K562 (cell line): ENCODE results near the gene CHI3L1. TPM values are rescaled to one million over a fixed set of nuclear protein-coding genes. Genes with fewer than 3 reads are reported as not detected.
A peak's percentile ranks its signal among the peaks of the same experiment; 100 is the strongest.

Experiments
- CHCHD3 ChIP-seq: fragments of 250-450 bp; sonication (Bioruptor Pico); IDR thresholded peaks from 2 replicates; pipeline ENCODE4 v2.1.2; 2022; ENCODE audit warnings: mild to moderate bottlenecking
- NELFE ChIP-seq: IDR thresholded peaks from 2 replicates; pipeline ENCODE4 v1.6.1; 2011; ENCODE audit warnings: mild to moderate bottlenecking; ENCODE audit not compliant: insufficient read depth, insufficient read length
- SIN3A ChIP-seq, 2 experiments: fragments of 150-350 bp in 1 of 2; IDR thresholded peaks; 2 replicates each; pipeline ENCODE4 v1.6.1; 2011 to 2016; ENCODE audit warnings: borderline replicate concordance in 2 of 2, low read depth in 2 of 2, low read length in 2 of 2, mild to moderate bottlenecking in 2 of 2, moderate library complexity in 2 of 2; ENCODE audit not compliant: control insufficient read depth in 1 of 2
- XRCC3 ChIP-seq: fragments of 450-650 bp; IDR thresholded peaks from 2 replicates; pipeline ENCODE4 v1.6.1; 2017; ENCODE audit warnings: mild to moderate bottlenecking, moderate library complexity
- XRCC4 ChIP-seq: IDR thresholded peaks from one replicate; pipeline ENCODE4 v1.6.1; 2011; ENCODE audit not compliant: insufficient read depth, insufficient read length; ENCODE audit errors: extremely low read depth
- ZNF584 ChIP-seq: fragments of 200-800 bp; sonication (Bioruptor generic); IDR thresholded peaks from 2 replicates; pipeline ENCODE4 v1.6.1; 2016; ENCODE audit warnings: low read depth, mild to moderate bottlenecking, missing genetic modification characterization, missing compliant biosample characterization
- ZNF79 ChIP-seq: fragments of 250-450 bp; sonication (Bioruptor Pico); IDR thresholded peaks from 2 replicates; pipeline ENCODE4 v1.4.0; 2020; ENCODE audit warnings: low read depth, mild to moderate bottlenecking, moderate library complexity
- polyA plus RNA-seq, 8 experiments: library from polyadenylated mRNA; depleted of rRNA in 4 of 8; stranded (reverse) in 5 of 8; unstranded in 3 of 8; fragments of >200 nt; fragmentation: Nextera tagmentation in 2 of 8; fragmentation: Illumina TruSeq in 1 of 8; extraction: Ambion mirVana in 2 of 8; extraction: Trizol in 1 of 8; gene quantifications; 2 replicates each; pipeline versions ENCODE4 v1.2.1 to v1.2.3, GENCODE V29; 2011 to 2014; ENCODE audit warnings: inconsistent platforms in 1 of 8, missing spikeins in 1 of 8
- total RNA-seq, 7 experiments: library from RNA; depleted of rRNA in 6 of 7; stranded (reverse); fragments of >200 nt in 6 of 7; fragmentation: Illumina TruSeq in 2 of 7; extraction: Trizol in 2 of 7; gene quantifications; 2 replicates each; pipeline versions ENCODE4 v1.2.1 to v1.2.3, GENCODE V29; 2011 to 2021; ENCODE audit warnings: low replicate concordance in 1 of 7
- TF ChIP-seq, protein P1 (sequence below), 2 experiments: fragments of 150-350 bp in 1 of 2; IDR thresholded peaks; 2 replicates each; pipeline ENCODE4 v1.6.1; 2012 to 2016; ENCODE audit warnings: low read depth in 2 of 2, low read length in 2 of 2, mild to moderate bottlenecking in 1 of 2, moderate library complexity in 1 of 2
- TF ChIP-seq, protein P2 (sequence below): conservative IDR thresholded peaks from 2 replicates; pipeline ENCODE4 v1.6.1; 2011; ENCODE audit warnings: low read depth, mild to moderate bottlenecking, low read length; ENCODE audit not compliant: control insufficient read depth
- TF ChIP-seq, protein P3 (sequence below): fragments of 200-800 bp; sonication (Bioruptor generic); IDR thresholded peaks from 2 replicates; pipeline ENCODE4 v1.6.1; 2017; ENCODE audit warnings: missing genetic modification characterization, missing compliant biosample characterization
- TF ChIP-seq, protein P4 (sequence below): IDR thresholded peaks from 3 replicates; pipeline ENCODE4 v1.6.1; 2011; ENCODE audit warnings: borderline replicate concordance, mild to moderate bottlenecking; ENCODE audit not compliant: insufficient read length, insufficient read depth

Gene CHI3L1
- total and polyA plus RNA-seq, 9 of the 15 experiments (the other 6 are each of a cell fraction or from before 2014, with no cell fraction given) = not detected

DNA sequence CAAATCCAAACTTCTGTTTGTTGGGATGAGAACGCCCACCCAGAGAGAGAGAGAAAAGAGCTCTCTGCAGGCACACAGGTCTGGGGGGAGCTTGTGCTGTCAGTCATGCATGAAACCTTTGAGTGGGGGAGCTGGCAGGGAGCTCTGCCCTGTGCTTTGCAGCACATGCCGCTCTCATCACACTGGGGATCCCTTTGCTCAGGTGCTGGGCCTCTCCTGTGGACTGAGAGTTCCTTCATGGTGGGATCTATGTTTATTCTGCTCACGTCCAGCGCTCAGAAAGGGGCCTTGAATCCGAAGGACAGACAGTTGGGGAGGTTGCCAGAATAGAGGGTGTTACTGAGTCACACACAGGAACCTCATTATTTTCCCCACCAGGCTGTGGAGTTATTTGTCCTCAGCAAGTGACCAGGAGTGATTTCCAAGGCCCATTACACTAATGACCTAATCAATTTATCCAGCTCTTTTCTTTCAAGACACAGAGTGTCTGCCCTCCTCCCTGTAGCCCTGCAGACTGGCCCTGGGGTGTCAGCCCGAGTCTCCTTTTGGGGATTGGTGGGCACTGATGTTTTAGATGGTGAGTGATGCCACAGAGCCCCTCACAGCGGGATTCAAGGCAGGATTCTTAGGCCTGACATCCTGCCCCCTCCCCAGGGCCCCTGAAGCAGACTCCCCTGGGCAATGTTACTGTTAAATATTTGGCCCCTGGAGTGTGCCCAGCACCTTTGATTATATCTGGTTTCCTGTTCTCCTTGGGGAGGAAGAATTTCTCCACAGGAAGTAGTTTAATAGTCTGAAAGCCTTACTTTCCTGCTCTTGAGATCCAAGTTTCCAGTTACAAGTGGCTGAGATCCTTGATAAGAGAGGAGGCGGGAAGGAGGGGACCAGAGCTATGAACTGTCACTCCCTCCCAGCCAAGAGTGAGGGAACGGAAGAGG, 33.2 kb downstream of the CHI3L1 start (continued):
- TF ChIP-seq, protein P1, sequence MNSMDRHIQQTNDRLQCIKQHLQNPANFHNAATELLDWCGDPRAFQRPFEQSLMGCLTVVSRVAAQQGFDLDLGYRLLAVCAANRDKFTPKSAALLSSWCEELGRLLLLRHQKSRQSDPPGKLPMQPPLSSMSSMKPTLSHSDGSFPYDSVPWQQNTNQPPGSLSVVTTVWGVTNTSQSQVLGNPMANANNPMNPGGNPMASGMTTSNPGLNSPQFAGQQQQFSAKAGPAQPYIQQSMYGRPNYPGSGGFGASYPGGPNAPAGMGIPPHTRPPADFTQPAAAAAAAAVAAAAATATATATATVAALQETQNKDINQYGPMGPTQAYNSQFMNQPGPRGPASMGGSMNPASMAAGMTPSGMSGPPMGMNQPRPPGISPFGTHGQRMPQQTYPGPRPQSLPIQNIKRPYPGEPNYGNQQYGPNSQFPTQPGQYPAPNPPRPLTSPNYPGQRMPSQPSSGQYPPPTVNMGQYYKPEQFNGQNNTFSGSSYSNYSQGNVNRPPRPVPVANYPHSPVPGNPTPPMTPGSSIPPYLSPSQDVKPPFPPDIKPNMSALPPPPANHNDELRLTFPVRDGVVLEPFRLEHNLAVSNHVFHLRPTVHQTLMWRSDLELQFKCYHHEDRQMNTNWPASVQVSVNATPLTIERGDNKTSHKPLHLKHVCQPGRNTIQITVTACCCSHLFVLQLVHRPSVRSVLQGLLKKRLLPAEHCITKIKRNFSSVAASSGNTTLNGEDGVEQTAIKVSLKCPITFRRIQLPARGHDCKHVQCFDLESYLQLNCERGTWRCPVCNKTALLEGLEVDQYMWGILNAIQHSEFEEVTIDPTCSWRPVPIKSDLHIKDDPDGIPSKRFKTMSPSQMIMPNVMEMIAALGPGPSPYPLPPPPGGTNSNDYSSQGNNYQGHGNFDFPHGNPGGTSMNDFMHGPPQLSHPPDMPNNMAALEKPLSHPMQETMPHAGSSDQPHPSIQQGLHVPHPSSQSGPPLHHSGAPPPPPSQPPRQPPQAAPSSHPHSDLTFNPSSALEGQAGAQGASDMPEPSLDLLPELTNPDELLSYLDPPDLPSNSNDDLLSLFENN (IDR thresholded peaks at IDR 0.05; ENCODE audit: low read depth in 2 of 2, low read length in 2 of 2) = no peak
- no peak for TF ChIP-seq XRCC4
- 0 out of 2 replicates have a peak, but pooled peaks have one; percentile 39 for TF ChIP-seq ZNF584 (CRISPR knock-in tag)
- no peak for TF ChIP-seq XRCC3
- TF ChIP-seq, protein P2, sequence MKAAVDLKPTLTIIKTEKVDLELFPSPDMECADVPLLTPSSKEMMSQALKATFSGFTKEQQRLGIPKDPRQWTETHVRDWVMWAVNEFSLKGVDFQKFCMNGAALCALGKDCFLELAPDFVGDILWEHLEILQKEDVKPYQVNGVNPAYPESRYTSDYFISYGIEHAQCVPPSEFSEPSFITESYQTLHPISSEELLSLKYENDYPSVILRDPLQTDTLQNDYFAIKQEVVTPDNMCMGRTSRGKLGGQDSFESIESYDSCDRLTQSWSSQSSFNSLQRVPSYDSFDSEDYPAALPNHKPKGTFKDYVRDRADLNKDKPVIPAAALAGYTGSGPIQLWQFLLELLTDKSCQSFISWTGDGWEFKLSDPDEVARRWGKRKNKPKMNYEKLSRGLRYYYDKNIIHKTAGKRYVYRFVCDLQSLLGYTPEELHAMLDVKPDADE = no peak
- no peak for TF ChIP-seq CHCHD3
- no peak for TF ChIP-seq NELFE
- TF ChIP-seq, protein P3, sequence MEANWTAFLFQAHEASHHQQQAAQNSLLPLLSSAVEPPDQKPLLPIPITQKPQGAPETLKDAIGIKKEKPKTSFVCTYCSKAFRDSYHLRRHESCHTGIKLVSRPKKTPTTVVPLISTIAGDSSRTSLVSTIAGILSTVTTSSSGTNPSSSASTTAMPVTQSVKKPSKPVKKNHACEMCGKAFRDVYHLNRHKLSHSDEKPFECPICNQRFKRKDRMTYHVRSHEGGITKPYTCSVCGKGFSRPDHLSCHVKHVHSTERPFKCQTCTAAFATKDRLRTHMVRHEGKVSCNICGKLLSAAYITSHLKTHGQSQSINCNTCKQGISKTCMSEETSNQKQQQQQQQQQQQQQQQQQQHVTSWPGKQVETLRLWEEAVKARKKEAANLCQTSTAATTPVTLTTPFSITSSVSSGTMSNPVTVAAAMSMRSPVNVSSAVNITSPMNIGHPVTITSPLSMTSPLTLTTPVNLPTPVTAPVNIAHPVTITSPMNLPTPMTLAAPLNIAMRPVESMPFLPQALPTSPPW (CRISPR knock-in tag) = 0 out of 2 replicates have a peak, but pooled peaks have one; percentile 25
- TF ChIP-seq ZNF79 (CRISPR knock-in tag) = no peak
- TF ChIP-seq SIN3A (IDR thresholded peaks at IDR 0.05; ENCODE audit: borderline replicate concordance in 2 of 2, control insufficient read depth in 1 of 2, low read depth in 2 of 2, low read length in 2 of 2) = no peak
- TF ChIP-seq, protein P4, sequence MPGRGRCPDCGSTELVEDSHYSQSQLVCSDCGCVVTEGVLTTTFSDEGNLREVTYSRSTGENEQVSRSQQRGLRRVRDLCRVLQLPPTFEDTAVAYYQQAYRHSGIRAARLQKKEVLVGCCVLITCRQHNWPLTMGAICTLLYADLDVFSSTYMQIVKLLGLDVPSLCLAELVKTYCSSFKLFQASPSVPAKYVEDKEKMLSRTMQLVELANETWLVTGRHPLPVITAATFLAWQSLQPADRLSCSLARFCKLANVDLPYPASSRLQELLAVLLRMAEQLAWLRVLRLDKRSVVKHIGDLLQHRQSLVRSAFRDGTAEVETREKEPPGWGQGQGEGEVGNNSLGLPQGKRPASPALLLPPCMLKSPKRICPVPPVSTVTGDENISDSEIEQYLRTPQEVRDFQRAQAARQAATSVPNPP = no peak
